Mesenchymal stem cell (in vitro differentiated cells and primary cell): ENCODE data around the gene ABCC2.

Experiments
- DNase-seq: peaks from one replicate; pipeline ENCODE4 v3.0.0-alpha.2; 2013
- H2AFZ ChIP-seq: one replicate; pipeline ENCODE4 v1.6.1; 2013; ENCODE audit warnings: low read depth, mild to moderate bottlenecking, control low read depth, inconsistent platforms, low read length, moderate library complexity
- H2AK5ac ChIP-seq: 2 replicates; pipeline ENCODE4 v1.6.1; 2013; ENCODE audit warnings: low read length, moderate library complexity, mild to moderate bottlenecking, inconsistent platforms; ENCODE audit not compliant: severe bottlenecking
- H2BK120ac ChIP-seq: one replicate; pipeline ENCODE4 v1.6.1; 2013; ENCODE audit warnings: low read depth, mild to moderate bottlenecking, inconsistent platforms, low read length, moderate library complexity
- H2BK12ac ChIP-seq, 2 experiments: one replicate each; pipeline ENCODE4 v1.6.1; 2013; ENCODE audit warnings: inconsistent platforms in 2 of 2, low read length in 2 of 2, mild to moderate bottlenecking in 2 of 2, moderate library complexity in 2 of 2, control low read depth in 1 of 2
- H2BK15ac ChIP-seq: one replicate; pipeline ENCODE4 v1.6.1; 2013; ENCODE audit warnings: mild to moderate bottlenecking, low read depth, inconsistent platforms; ENCODE audit not compliant: poor library complexity, severe bottlenecking
- H2BK5ac ChIP-seq: 2 replicates; pipeline ENCODE4 v1.6.1; 2013; ENCODE audit warnings: low read depth, mild to moderate bottlenecking, low read length, control low read depth, inconsistent platforms; ENCODE audit not compliant: poor library complexity, severe bottlenecking
- H3K14ac ChIP-seq, 2 experiments: one replicate each; pipeline ENCODE4 v1.6.1; 2013; ENCODE audit warnings: inconsistent platforms in 2 of 2, low read length in 2 of 2, control low read depth in 1 of 2, mild to moderate bottlenecking in 1 of 2, moderate library complexity in 1 of 2
- H3K18ac ChIP-seq, 2 experiments: one replicate each; pipeline ENCODE4 v1.6.1; 2013; ENCODE audit warnings: inconsistent platforms in 2 of 2, low read length in 2 of 2, control low read depth in 1 of 2, low read depth in 1 of 2, mild to moderate bottlenecking in 1 of 2
- H3K23ac ChIP-seq, 2 experiments: one replicate each; pipeline ENCODE4 v1.6.1; 2013; ENCODE audit warnings: inconsistent platforms in 2 of 2, low read length in 2 of 2, mild to moderate bottlenecking in 2 of 2, moderate library complexity in 2 of 2, control low read depth in 1 of 2
- H3K27ac ChIP-seq: 2 replicates; pipeline ENCODE4 v1.5.1; 2013; ENCODE audit warnings: mild to moderate bottlenecking, moderate library complexity, low read length, control low read depth, inconsistent platforms; ENCODE audit not compliant: poor library complexity, severe bottlenecking
- H3K27me3 ChIP-seq, 2 experiments: 2 replicates each; pipeline versions ENCODE4 v1.6.1 to v1.7.0; 2013; ENCODE audit warnings: low read length in 2 of 2, mild to moderate bottlenecking in 2 of 2, moderate library complexity in 2 of 2, control low read depth in 1 of 2, inconsistent platforms in 1 of 2; ENCODE audit not compliant: control insufficient read depth in 1 of 2, insufficient read depth in 1 of 2
- H3K36me3 ChIP-seq, 2 experiments: 2 replicates each; pipeline versions ENCODE4 v1.6.1 to v1.7.0; 2013; ENCODE audit warnings: low read length in 2 of 2, control low read depth in 1 of 2, inconsistent platforms in 1 of 2, low read depth in 1 of 2, mild to moderate bottlenecking in 1 of 2; ENCODE audit not compliant: insufficient read depth in 2 of 2, control insufficient read depth in 1 of 2
- H3K4ac ChIP-seq, 2 experiments: one replicate each; pipeline ENCODE4 v1.6.1; 2013; ENCODE audit warnings: inconsistent platforms in 2 of 2, low read length in 2 of 2, mild to moderate bottlenecking in 2 of 2, moderate library complexity in 2 of 2, control low read depth in 1 of 2, low read depth in 1 of 2
- H3K4me1 ChIP-seq: 2 replicates; pipeline ENCODE4 v1.6.1; 2013; ENCODE audit warnings: low read depth, low read length, control low read depth; ENCODE audit not compliant: control insufficient read depth, insufficient read depth
- H3K4me2 ChIP-seq: 2 replicates; pipeline ENCODE4 v1.6.1; 2013; ENCODE audit warnings: low read length, mild to moderate bottlenecking, inconsistent platforms; ENCODE audit not compliant: poor library complexity, severe bottlenecking
- H3K4me3 ChIP-seq, 2 experiments: 2 replicates each; pipeline versions ENCODE4 v1.5.1 to v1.7.0; 2013; ENCODE audit warnings: low read length in 2 of 2, mild to moderate bottlenecking in 2 of 2, control low read depth in 1 of 2, low read depth in 1 of 2; ENCODE audit not compliant: insufficient read depth in 1 of 2
- H3K79me1 ChIP-seq: replicated peaks from 2 replicates; pipeline ENCODE4 v1.6.1; 2013; ENCODE audit warnings: mild to moderate bottlenecking, control low read depth, low read length, inconsistent platforms; ENCODE audit not compliant: poor library complexity, severe bottlenecking
- H3K9ac ChIP-seq: 2 replicates; pipeline ENCODE4 v1.7.0; 2013; ENCODE audit warnings: mild to moderate bottlenecking, low read length, moderate library complexity
- H3K9me3 ChIP-seq: 2 replicates; pipeline ENCODE4 v1.7.0; 2013; ENCODE audit warnings: mild to moderate bottlenecking, low read length; ENCODE audit not compliant: control insufficient read depth
- H4K8ac ChIP-seq: one replicate; pipeline ENCODE4 v1.6.1; 2013; ENCODE audit warnings: inconsistent platforms, mild to moderate bottlenecking, low read length, moderate library complexity
- H4K91ac ChIP-seq: one replicate; pipeline ENCODE4 v1.6.1; 2013; ENCODE audit warnings: mild to moderate bottlenecking, low read length, inconsistent platforms
- WGBS: methylation state at CpG from one replicate; pipeline ENCODE4 v1.1.7; 2013; ENCODE audit warnings: mixed read lengths; 5-methylcytosine and 5-hydroxymethylcytosine counted together

Gene ABCC2

GRCh38 chr10:99873846-99874245 lies 91.4 kb downstream of the ABCC2 start:
- Histone ChIP-seq H3K18ac (peak overlapping the region in 1 of 2 experiments; percentile 37), H2BK12ac (no peak overlapping the region), H3K4me1 (peaks cover 3% of the 10 kb centered on the region), H3K36me3 (peaks cover 41 to 60% of the 10 kb centered on the region in 2 experiments), H2BK5ac (no peak overlapping the region), H4K91ac (no peak overlapping the region), H3K9ac (no peak overlapping the region), H2AFZ (no peak overlapping the region), H3K4me2 (no peak overlapping the region), H3K14ac (no peak overlapping the region), H3K79me1 (peaks cover 13% of the 10 kb centered on the region), H3K9me3 (no peaks in the 10 kb centered on the region), H3K4ac (no peak overlapping the region), H3K27me3 (peaks cover 0 to 4% of the 10 kb centered on the region in 2 experiments), H3K23ac (no peak overlapping the region), H2AK5ac (no peak overlapping the region), H3K4me3 (no peak overlapping the region), H2BK15ac (no peak overlapping the region), H4K8ac (no peak overlapping the region), H2BK120ac (no peak overlapping the region), H3K27ac (no peak overlapping the region)
- WGBS, result 100% methylated on average over 5 of the region's 5 CpGs
- DNase-seq, result no peak

- Histone ChIP-seq H3K27ac (no peak overlapping the region), H2BK12ac (peak overlapping the region in 1 of 2 experiments; percentile 24), H3K4ac (peak overlapping the region in 1 of 2 experiments; percentile 53), H3K9me3 (no peaks in the 10 kb centered on the region), H3K23ac (no peak overlapping the region), H3K4me2 (no peak overlapping the region), H3K18ac (peak overlapping the region in 1 of 2 experiments; percentile 48), H3K4me1 (peaks cover 3% of the 10 kb centered on the region), H3K14ac (no peak overlapping the region), H3K27me3 (no peaks in the 10 kb centered on the region), H2BK120ac (no peak overlapping the region), H4K91ac (no peak overlapping the region), H3K79me1 (peaks cover 13% of the 10 kb centered on the region), H3K36me3 (peaks cover 47 to 67% of the 10 kb centered on the region in 2 experiments), H3K4me3 (no peak overlapping the region), H2AFZ (no peak overlapping the region), H2BK5ac (no peak overlapping the region), H3K9ac (no peak overlapping the region), H4K8ac (peak overlapping the region; percentile 62), H2AK5ac (no peak overlapping the region), H2BK15ac (no peak overlapping the region)
- no peak for DNase-seq
- 96% methylated on average over 9 of the region's 9 CpGs for WGBS
Measured at GRCh38 chr10:99874341-99875085, 92.1 kb downstream of the ABCC2 start.

GRCh38 chr10:99875473-99875872 lies 93.0 kb downstream of the ABCC2 start:
- peaks cover 20% of the 10 kb centered on the region for H3K79me1 ChIP-seq
- H4K91ac ChIP-seq, result no peak overlapping the region
- H3K36me3 ChIP-seq, result peaks cover 56 to 77% of the 10 kb centered on the region in 2 experiments
- no peak overlapping the region for H2BK5ac ChIP-seq
- H2BK12ac ChIP-seq, result no peak overlapping the region
- no peak overlapping the region for H3K4me2 ChIP-seq
- H3K23ac ChIP-seq, result no peak overlapping the region
- no peak overlapping the region for H2BK15ac ChIP-seq
- no peak overlapping the region for H4K8ac ChIP-seq
- no peak overlapping the region for H3K4me3 ChIP-seq
- H3K4me1 ChIP-seq, result peaks cover 3% of the 10 kb centered on the region
- no peaks in the 10 kb centered on the region for H3K9me3 ChIP-seq
- H3K18ac ChIP-seq, result no peak overlapping the region
- H3K14ac ChIP-seq, result no peak overlapping the region
- H3K27ac ChIP-seq, result no peak overlapping the region
- H2AK5ac ChIP-seq, result no peak overlapping the region
- no peak overlapping the region for H2BK120ac ChIP-seq
- peak; percentile 68 for DNase-seq
- H3K4ac ChIP-seq, result no peak overlapping the region
- no peaks in the 10 kb centered on the region for H3K27me3 ChIP-seq
- WGBS, result 11% methylated on average over 3 of the region's 5 CpGs
- no peak overlapping the region for H2AFZ ChIP-seq
- H3K9ac ChIP-seq, result no peak overlapping the region

- Histone ChIP-seq H3K23ac (no peak overlapping the region), H4K91ac (no peak overlapping the region), H3K36me3 (peaks cover 69 to 100% of the 10 kb centered on the region in 2 experiments), H3K4me2 (no peak overlapping the region), H2BK5ac (no peak overlapping the region), H3K79me1 (peaks cover 31% of the 10 kb centered on the region), H3K18ac (peak overlapping the region in 1 of 2 experiments; percentile 55), H2BK15ac (peak overlapping the region; percentile 6), H3K4ac (peak overlapping the region in 1 of 2 experiments; percentile 62), H3K9ac (no peak overlapping the region), H3K27me3 (no peaks in the 10 kb centered on the region), H2AFZ (no peak overlapping the region), H3K4me1 (peaks cover 1% of the 10 kb centered on the region), H3K4me3 (no peak overlapping the region), H2BK120ac (no peak overlapping the region), H2AK5ac (no peak overlapping the region), H3K27ac (no peak overlapping the region), H3K14ac (no peak overlapping the region), H3K9me3 (no peaks in the 10 kb centered on the region), H4K8ac (no peak overlapping the region), H2BK12ac (peak overlapping the region in 1 of 2 experiments; percentile 87)
- peak; percentile 84 for DNase-seq
- WGBS, result 75% methylated on average over 17 of the region's 19 CpGs
Measured at GRCh38 chr10:99880080-99880835, 97.8 kb downstream of the ABCC2 start.
